NCI-H2196 (cell line): Measurements from ENCODE around the gene NUP210.

Experiments
- DNase-seq: peaks from one replicate; lab custom pipeline; 2025; ENCODE audit not compliant: unreplicated experiment; lab: John Stamatoyannopoulos, UW

NUP210 gene

DNA sequence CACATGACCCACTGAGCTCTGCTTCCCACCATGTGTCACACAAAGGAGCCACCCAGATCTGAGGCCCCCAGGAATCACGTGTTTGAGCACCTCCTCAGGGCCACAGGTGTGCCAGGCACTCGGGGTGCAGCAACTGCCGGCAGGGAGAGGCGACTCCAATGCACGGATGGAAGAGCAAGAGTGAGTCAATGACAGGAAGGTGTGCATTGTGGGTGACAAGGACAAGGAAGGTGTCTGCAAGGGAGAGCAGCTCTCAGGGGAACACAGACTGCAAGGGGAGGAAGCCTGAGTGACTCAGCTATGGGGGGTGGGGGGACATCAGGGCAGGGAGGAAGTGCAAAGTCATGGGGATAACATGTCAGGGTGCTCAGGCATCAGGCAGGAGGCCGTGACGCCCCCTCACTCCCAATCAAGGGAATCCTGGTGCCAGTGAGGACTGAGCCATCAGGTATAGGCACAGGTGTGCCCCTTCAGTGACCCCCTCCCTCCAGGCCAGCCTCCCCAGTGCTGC, 67.4 kb downstream of the NUP210 start:
- DNase-seq = no peak

DNA sequence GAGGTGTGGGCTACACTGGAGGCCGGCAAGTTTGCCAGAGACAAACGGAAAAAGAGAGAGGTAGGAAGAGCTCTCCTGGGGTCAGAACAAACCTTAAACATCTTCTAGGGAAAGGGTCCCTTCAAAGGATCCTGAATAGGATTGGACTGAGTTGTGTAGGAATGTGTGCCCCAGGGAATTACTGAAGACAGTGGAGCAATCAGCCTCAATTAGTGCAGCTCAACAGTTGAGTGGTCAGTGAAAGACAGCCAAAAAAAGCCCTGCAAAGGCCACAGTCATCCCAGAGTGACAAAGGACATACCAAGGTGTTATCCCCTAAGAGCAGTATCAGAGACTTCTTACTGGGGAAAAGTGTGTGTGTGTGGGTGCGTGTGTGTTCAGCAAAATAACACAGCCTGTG, 70.3 kb downstream of the NUP210 start:
- DNase-seq = no peak

DNA sequence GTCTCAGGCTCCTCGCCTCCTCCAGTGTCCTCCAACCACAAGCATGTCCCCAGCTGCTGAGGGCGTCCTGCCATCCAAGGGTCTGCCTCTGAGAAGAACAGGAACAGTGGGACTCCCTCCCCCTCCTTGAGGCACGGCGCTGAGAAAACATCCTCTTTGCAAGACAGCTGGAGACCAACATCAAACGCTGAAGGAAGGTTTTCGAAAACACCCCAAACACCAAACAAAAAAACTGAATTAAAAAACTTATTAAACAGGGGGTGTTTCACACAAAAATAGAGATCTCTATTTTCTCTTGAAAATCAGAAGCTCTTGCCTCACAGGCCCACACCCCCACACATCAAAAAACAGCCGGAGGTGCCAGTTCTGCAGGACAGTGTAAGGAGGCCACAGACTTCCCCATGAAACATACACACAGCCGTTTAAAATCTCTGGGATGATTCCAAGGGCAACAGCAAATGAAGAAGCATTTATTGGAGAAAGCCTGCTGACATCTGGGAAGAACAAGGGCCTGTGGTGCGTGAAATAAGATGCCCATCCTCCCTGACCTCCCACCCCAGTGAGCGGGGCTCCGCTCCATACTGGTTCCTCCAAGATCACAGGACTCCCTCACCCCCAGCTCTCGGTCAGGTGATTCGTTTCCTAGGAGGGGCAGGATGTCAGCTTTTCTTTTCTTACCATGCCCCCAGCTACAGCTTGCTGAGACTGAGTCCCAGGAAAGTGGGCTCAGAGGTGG, 71.3 kb downstream of the NUP210 start:
- no peak for DNase-seq

DNA sequence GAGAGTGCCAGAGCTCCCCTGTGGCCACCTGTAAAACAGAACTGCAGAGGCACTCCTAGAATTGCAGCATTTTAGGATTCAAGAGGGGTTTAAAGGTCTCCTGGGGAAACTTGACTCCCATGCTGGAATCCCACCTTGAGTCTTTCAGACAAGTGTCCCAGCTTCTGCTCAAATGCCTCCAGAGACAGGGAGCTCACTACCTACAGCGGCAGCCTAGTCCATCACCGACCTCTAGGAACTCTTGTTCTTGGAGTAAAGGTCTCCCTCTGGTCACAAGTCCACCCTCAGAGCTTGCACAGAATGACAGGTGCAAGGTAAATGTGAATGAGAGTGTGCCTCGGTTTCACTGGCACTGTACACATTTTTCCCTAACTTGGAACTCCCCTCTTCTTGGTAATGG, 72.0 kb downstream of the NUP210 start:
- no peak for DNase-seq

DNA sequence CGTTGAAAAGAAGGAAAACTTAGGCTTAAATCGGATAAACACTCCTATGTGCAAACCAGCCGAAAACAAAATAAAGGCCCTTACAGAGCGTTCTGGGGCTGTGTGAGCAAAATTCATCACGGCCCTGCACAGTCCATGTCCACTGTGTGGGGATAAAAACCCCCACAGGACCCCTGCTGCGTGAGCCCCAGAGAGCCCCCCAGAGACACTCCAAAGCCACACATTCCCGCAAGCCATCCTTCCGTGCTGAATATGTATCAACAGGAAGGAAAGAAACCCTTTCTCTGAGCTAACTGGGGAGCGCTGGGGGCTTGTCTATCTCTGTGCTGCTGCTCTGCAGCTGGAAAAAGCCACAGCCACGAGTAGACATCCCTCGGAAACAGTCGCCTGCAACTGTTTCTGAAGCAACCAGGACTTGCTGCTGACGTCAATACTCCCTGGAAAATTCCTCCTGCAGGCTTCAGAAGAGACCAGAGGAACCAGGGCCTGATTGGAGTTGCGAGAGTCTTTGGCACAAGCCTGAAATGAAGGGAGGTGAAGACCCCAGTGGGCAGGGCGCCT, 72.7 kb downstream of the NUP210 start:
- DNase-seq = no peak

DNA sequence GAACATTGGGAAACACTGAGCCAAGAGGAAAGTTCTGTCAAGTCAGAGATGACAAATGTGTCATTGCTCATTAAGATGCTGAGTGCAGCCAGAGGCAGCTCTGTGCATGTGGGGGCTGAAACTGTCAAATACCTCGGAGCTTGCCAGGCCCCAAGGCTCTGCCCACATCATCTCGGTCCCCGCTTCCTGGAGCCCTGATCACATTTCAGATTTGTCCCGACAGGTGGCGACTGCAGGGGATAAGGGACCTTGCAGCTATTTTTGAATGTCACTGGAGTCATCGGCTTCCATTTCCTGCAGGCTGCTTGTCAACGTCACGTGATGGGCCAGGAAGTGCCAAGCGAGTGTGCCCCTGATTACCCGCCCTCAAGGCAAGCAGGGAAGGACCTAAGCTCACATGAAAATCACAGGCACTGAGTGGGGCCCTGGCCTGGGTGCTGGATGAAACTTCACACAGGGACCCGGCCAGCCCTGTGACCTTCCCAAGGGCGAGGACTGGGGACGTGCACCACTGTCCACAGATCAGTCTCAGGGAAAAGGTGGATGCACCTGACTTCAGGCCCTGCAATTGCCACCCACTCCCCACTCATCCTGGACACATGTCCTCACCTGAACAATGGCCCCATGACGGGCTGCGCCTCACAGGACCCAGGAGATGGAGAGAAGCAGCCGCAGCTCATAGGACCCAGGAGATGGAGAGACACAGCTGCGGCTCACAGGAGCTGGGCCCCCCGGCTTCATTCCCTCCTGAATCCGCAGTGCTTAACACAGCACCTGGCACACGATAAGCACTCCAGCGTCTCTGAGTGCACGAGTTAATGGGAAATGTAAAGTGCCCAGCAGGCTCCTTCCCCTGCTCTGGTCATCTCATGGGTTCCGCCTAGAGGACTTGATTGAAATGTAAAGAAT, 73.4 kb downstream of the NUP210 start:
- no peak for DNase-seq

DNA sequence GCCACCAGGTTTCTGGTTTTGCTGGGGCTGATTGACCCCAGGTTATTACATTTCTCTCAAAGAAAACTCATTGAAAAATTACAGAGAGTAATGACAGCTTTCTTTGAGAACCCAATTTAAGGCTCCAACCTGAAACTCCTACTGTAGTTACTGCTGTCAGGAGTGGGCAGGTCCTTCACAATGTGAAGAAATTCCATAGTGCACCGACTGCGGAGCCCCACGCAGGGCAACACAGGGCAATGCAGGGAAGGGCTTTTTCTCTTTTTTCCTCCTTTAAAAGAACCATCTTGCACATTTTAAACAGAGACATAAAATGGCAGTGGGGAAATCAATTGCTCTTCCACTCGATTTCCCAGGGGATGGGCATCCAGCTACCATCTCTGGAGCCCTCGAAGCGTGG, 74.3 kb downstream of the NUP210 start:
- DNase-seq = no peak

DNA sequence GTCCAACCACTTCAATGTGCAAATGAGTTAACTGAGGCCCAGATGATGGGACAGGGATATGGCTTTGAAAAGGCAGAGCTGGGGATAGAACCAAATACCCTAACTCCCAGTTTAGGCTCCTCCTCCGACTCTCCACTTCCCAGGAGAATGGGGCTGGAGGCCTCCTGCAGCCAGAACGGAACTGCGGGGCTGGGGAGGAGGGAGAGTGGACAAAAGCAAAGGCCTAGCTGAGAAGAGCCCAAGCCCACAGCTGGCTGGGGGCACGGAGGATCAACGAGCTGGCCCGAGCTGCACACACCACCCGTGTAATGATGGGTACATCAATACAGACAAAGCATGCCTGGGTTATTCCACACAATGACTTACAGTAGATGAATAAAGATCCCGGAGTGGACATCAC, 74.8 kb downstream of the NUP210 start:
- no peak for DNase-seq

DNA sequence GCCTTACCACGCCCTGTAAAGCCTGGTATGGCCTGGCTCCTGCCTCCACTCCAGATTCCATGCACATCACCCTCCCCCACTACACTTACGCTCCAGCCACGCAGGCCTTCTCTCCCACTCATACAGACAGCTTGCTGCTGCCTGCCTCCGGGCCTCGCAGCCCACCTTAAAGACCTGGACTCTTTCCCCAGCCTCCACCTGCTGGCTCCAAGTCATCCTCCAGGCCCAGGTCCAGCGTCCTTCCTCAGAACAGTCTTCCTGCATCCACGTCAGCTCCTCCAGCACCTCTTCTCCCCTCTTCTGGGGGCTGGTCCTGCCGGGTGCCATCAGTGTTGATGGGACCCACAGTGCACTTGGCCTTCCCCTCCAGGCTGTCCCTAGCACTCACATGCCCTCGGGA, 75.5 kb downstream of the NUP210 start:
- DNase-seq = no peak

DNA sequence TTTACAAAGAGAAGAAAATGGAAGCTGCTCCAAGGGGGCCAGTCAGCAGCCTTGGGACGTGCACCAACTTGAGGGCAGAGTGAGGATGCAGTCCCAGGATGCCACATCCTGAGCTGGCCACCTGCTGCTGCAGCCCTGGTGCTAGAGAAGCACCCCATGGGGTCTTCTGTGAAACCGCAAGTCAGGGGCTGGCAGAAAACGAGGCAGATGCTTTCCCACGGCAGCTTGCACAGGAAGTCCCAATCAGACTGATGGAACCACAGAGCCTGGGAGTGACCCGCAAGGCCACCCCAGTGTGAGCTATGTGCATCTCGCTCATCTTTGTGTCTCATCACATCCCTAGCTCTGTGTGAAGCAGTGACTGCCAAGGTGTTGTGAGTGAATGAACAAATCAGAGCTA, 76.5 kb downstream of the NUP210 start:
- DNase-seq = no peak

DNA sequence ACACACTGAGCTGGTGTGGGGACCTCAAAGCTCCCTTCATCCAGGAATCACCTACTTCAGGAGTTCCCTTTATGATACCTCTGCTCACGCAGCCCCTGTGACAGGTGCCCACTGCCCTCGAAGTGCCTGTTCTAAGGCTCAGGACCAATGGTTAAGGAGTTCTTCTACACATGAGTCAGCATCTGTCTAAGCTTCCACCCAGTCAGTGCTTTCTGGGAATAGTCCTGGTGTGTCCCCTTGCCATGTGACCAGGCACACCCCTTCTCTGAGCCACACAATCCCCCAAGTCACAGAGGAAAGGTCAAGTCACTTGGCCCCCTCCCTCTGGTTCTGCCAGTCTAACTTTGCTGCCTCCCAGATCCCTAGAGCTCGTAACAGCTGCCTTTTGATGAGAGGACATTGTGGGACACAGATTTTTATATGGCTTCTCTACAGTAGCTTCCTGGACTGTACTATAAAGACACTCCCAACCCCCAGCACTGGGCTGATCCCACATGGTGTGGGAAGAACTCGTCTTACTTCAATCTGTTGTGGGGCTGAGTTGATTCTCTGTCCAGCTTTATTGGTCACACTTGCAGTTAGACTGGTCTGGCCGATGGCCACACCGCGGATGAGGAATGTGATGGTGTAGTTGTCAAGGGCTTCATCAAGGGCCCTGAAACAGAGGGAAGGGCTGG, 78.8 kb downstream of the NUP210 start:
- no peak for DNase-seq

DNA sequence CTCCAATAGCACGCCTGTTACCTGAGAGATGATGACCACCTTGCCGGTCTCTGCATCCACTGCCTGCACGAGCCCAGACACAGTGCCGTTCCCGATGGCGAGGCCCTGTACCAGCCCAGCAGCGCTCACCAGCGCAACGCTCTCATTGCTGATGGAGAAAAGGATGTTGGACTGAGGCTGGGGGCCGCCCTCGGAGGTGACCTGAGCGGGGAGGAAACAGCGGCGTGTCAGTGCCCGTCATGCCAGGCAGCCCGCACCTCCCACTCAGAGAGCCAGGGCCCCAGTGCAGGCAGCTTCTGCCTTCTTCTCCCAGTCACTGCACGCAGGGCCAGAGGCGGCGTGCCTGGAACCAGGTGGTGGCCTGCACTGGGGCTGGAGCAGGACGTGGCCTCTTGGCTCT, 80.3 kb downstream of the NUP210 start:
- DNase-seq = no peak

DNA sequence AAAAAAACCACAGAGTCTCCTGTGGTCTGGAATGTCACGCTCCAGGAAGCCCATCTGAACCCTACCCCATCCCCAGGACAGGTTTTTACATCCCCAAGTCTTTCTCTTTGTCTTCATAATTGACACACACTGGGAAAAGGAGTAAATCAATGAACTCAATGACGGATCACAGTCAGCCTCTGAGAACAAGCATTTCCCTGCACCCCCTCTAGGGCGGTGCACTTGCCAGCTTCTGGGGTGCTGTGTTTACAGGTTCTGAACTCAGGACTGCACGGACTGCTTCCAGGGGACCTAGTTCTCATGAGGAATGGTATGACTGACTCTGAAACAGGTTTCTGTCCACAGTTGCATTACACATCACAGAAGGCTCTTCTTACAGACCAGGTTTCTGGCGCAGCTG, 81.1 kb downstream of the NUP210 start:
- DNase-seq = no peak

DNA sequence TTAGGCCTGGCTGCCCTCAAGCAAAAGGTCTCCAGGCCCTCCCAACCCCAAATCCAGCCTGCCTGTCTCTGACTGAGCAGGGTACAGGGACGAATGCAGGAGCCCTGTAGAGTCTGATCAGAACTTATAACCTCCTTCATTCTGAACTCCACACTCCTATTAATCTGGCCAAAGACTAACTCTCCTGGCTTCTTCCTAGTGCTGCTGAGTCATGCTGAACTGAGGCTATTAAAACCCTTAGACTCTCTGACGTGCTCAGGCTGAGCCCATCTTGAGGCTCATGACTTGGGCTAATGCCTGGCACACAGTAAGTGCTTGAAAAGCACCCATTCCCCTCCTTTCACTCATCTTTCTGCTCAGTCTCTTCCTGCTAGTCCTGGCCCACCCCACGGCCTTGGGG, 81.9 kb downstream of the NUP210 start:
- DNase-seq = no peak

DNA sequence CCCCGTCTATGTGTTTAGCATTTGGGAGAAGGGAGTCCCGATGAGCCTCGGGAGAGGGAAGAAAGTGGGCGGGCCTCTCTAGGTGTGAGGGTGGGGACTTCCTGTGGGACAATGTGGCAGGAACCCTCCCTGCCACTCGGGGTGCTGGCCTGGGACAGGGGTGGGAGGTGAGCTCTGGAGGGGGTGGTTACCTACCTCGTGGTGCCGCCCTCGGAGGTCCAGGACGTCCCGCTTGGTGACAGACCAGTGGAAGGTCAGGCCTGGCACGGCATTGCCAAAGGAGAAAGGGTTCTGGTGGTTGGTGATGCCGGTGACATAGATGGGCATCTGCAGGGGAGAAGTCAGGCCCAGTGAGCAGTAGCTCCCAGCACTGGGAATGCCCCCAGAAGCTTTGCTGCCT, 83.5 kb downstream of the NUP210 start:
- DNase-seq = no peak

DNA sequence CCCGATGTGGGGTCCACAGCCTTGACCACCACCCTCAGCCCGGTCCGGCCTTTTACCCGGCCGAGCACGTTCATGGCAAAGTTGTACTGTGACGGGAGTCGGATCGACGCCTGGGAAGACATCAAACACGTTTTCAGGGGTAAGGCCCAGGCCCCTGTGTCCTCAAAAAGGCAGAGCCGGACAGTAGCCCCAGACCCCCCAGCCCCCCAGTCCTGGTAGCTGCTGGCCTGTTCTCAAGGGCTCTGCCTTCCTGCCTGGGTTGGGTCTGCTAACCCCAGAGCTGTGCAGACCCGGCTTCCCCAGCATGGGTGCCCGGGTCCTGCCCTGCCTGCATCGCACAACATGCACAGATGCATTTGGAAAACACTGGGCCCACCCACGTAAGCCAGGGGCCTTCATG, 84.6 kb downstream of the NUP210 start:
- DNase-seq = no peak

DNA sequence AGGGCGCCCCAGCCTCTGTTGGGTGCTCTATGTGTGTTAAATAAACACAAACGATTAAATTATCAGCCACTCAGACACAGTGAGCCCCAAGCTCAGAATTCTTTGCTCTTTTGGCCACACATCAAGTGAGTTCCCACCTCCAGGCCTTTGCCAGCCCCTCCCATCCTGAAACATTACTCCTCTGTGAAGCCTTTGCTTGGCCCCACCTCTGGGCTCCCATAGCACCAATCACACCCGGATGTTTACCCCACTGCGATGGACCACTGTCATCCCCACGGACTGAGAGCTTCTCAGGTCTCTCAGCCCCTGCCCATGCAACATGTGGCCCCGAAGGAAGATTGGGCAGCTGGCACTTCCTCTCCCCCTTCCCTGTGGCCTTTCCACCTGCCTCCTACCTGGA, 85.1 kb downstream of the NUP210 start:
- DNase-seq = no peak

DNA sequence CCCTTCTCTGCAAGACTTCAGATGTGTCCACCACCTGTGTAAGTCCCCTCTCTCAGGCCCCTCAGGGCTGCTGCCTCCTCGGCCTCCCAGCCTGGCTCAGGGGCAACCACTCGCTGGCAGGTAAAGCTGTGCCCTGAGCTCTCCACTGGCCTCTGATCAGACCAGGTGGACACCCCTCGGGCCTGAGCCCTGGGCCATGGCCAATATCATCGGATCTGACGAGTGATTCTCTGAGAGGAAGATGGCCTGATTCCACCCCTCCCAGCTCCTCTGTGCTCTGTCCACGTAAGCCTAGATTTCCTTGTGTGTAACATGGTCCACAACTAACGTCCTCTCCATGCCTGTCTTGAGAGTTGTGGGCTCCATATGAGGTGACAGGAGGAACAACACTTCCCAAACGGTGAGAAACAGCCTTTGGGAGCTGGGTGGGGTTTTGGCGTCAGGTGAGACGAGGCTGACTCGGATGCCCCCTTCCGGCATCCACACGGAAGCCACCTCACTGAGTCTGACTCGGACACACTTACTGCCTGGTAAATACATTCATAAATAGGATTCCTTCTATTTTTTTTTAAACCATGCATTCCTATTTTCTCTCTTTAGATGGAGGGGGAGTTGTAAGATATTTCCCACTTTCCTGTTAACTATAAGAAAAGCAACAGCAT, 86.8 kb downstream of the NUP210 start:
- no peak for DNase-seq

DNA sequence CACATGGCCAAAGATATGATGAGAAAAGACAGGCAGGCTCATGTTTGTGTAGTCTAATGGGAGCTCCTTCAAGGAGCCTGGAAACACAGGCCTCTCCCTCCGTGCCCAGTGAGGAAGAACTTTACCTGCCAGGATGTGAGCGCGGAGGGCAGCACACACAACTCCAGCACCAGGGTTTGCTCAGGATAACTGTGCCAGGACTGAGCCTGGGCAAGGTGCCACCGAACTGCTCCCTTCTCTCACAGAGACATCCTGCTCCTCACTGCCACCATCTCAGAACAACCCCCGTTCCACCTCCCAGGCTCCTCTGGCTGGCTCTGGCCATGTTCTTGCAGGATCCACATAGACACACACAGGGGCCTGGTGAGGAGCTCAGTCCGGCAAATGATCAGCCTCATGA, 87.4 kb downstream of the NUP210 start:
- DNase-seq = no peak

DNA sequence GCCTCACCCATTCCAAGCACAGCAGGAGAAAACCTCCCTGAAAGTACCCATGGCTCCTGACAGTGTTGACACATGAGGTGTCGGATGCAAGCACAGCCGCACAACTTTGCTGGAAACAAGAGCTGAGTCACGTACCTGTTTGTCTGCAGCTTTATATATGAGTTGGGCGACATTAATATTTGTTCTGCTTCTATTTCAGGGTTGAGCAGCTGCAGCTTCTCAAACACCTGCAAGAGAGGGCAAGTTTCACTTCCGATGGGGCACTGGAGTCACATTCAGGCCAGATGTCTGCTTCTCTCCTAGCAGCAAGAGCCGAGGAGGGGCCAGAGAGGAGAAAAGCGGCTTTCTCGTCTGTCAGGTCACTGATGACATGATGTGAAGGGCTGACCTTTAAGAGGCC, 88.0 kb downstream of the NUP210 start:
- peak; percentile 60 for DNase-seq

DNA sequence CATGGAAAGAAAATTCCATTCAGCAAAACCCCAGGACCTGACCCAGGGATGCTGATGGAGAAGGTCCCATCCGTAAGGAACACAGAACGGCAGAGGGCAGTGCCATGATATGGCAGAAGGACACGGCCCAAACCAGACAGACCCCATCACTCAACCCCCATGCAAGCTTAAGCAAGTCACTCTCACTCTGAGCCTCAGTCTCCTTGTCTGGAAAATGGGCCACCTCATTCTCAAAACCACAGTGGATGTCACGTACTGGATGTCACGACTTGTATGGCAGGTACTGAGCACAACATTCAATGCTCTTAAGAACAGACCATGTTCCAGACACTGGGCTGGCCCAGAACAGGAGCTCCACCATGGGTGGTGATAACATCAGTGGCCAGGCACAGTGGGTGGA, 90.4 kb downstream of the NUP210 start:
- no peak for DNase-seq
